Measurements from ENCODE around the gene EPB41L5.

GRCh38 chr2:120125195-120125594, 112.3 kb downstream of the EPB41L5 start:
- TF ChIP-seq CTCF (IDR thresholded peaks at IDR 0.05) (no peak), ZFX (IDR thresholded peaks at IDR 0.05; ENCODE audit: borderline replicate concordance) (no peak)

Measured in 22Rv1 (cell line).